Subcutaneous abdominal adipose tissue (tissue), 5 donors: ENCODE data around the gene TMA7B.

Experiments used
- H3K27ac ChIP-seq: one replicate; pipeline ENCODE4 v1.7.0; 2013; ENCODE audit warnings: low read depth, mild to moderate bottlenecking, inconsistent platforms, low read length, moderate library complexity
- H3K27me3 ChIP-seq, 5 donors: one replicate each; pipeline ENCODE4 v1.7.0; 2013; ENCODE audit warnings: low read length in 5 of 5, inconsistent platforms in 1 of 5; ENCODE audit not compliant: control insufficient read depth in 5 of 5, insufficient read depth in 4 of 5
- H3K36me3 ChIP-seq, 5 donors: one replicate each; pipeline ENCODE4 v1.7.0; 2013; ENCODE audit warnings: low read length in 5 of 5; ENCODE audit not compliant: control insufficient read depth in 5 of 5, insufficient read depth in 5 of 5
- H3K4me1 ChIP-seq, 5 donors: one replicate each; pipeline ENCODE4 v1.7.0; 2013; ENCODE audit warnings: low read length in 5 of 5, mild to moderate bottlenecking in 3 of 5, moderate library complexity in 1 of 5; ENCODE audit not compliant: control insufficient read depth in 5 of 5, insufficient read depth in 5 of 5
- H3K4me3 ChIP-seq, 5 donors: one replicate each; pipeline ENCODE4 v1.7.0; 2013; ENCODE audit warnings: low read length in 5 of 5, low read depth in 1 of 5
- H3K9ac ChIP-seq, 5 donors: one replicate each; pipeline ENCODE4 v1.7.0; 2013; ENCODE audit warnings: low read length in 5 of 5, mild to moderate bottlenecking in 4 of 5, moderate library complexity in 3 of 5
- H3K9me3 ChIP-seq, 5 donors: one replicate each; pipeline ENCODE4 v1.7.0; 2013; ENCODE audit warnings: low read length in 5 of 5; ENCODE audit not compliant: control insufficient read depth in 5 of 5
- donor health status: healthy.
- donor health status: healthy.
- donor health status: healthy.
- donor health status: healthy.
- donor health status: healthy.

The TMA7B gene

GRCh38 chr22:39959640-39960447 is at the start of gene TMA7B:
TMA7B (plus strand) TSS chr22:39960397; CDS start chr22:39964375, 3,978 bp downstream.
- no peaks in the 10 kb centered on the region for H3K27me3 ChIP-seq
- H3K36me3 ChIP-seq = no peaks in the 10 kb centered on the region
- no peaks in the 10 kb centered on the region for H3K9me3 ChIP-seq
- H3K9ac ChIP-seq = no peak within 1 kb of the TSS
- peak within 1 kb of the TSS in 1 of 5 donors; percentile 11 for H3K4me3 ChIP-seq
- no peak within 1 kb of the TSS for H3K27ac ChIP-seq
- peaks cover 0 to 36% (median 11%) of the 10 kb centered on the region in 5 donors for H3K4me1 ChIP-seq

- Histone ChIP-seq H3K9ac (no peak overlapping the region), H3K9me3 (no peaks in the 10 kb centered on the region), H3K27ac (no peak overlapping the region), H3K36me3 (no peaks in the 10 kb centered on the region), H3K4me3 (no peak overlapping the region), H3K27me3 (no peaks in the 10 kb centered on the region), H3K4me1 (no peaks in the 10 kb centered on the region)
Measured at GRCh38 chr22:39910876-39911613, 49.2 kb upstream of the TMA7B start.

GRCh38 chr22:39913321-39913720 is 46.9 kb upstream of the TMA7B start:
- Histone ChIP-seq H3K9ac (no peak overlapping the region), H3K4me1 (peaks cover 0 to 13% (median 8%) of the 10 kb centered on the region in 5 donors), H3K9me3 (no peaks in the 10 kb centered on the region), H3K27me3 (no peaks in the 10 kb centered on the region), H3K36me3 (no peaks in the 10 kb centered on the region), H3K4me3 (no peak overlapping the region), H3K27ac (no peak overlapping the region)

- Histone ChIP-seq H3K4me3 (no peak overlapping the region), H3K27me3 (no peaks in the 10 kb centered on the region), H3K9me3 (no peaks in the 10 kb centered on the region), H3K4me1 (peaks cover 0 to 16% (median 8%) of the 10 kb centered on the region in 5 donors), H3K36me3 (no peaks in the 10 kb centered on the region), H3K27ac (no peak overlapping the region), H3K9ac (no peak overlapping the region)
Measured at GRCh38 chr22:39913886-39914285, 46.3 kb upstream of the TMA7B start.

GRCh38 chr22:39914584-39914983 is 45.6 kb upstream of the TMA7B start:
- H3K4me3 ChIP-seq = no peak overlapping the region
- H3K27ac ChIP-seq = no peak overlapping the region
- no peaks in the 10 kb centered on the region for H3K36me3 ChIP-seq
- no peaks in the 10 kb centered on the region for H3K27me3 ChIP-seq
- no peak overlapping the region for H3K9ac ChIP-seq
- H3K4me1 ChIP-seq = peaks cover 0 to 16% (median 8%) of the 10 kb centered on the region in 5 donors
- H3K9me3 ChIP-seq = no peaks in the 10 kb centered on the region

- Histone ChIP-seq H3K27me3 (no peaks in the 10 kb centered on the region), H3K27ac (no peak overlapping the region), H3K9me3 (no peaks in the 10 kb centered on the region), H3K36me3 (no peaks in the 10 kb centered on the region), H3K4me3 (no peak overlapping the region), H3K4me1 (peaks cover 0 to 16% (median 8%) of the 10 kb centered on the region in 5 donors), H3K9ac (no peak overlapping the region)
Measured at GRCh38 chr22:39915295-39915726, 44.9 kb upstream of the TMA7B start.

- Histone ChIP-seq H3K27ac (no peak overlapping the region), H3K27me3 (no peaks in the 10 kb centered on the region), H3K9me3 (no peaks in the 10 kb centered on the region), H3K36me3 (no peaks in the 10 kb centered on the region), H3K9ac (no peak overlapping the region), H3K4me1 (peaks cover 0 to 16% (median 8%) of the 10 kb centered on the region in 5 donors), H3K4me3 (no peak overlapping the region)
Measured at GRCh38 chr22:39916496-39916895, 43.7 kb upstream of the TMA7B start.

GRCh38 chr22:39917197-39917643 is 43.0 kb upstream of the TMA7B start:
- H3K27ac ChIP-seq = no peak overlapping the region
- no peaks in the 10 kb centered on the region for H3K36me3 ChIP-seq
- peaks cover 0 to 16% (median 8%) of the 10 kb centered on the region in 5 donors for H3K4me1 ChIP-seq
- H3K9me3 ChIP-seq = no peaks in the 10 kb centered on the region
- no peak overlapping the region for H3K9ac ChIP-seq
- H3K4me3 ChIP-seq = no peak overlapping the region
- no peaks in the 10 kb centered on the region for H3K27me3 ChIP-seq

- Histone ChIP-seq H3K4me3 (no peak overlapping the region), H3K4me1 (peaks cover 0 to 16% (median 8%) of the 10 kb centered on the region in 5 donors), H3K27me3 (no peaks in the 10 kb centered on the region), H3K36me3 (no peaks in the 10 kb centered on the region), H3K27ac (no peak overlapping the region), H3K9me3 (no peaks in the 10 kb centered on the region), H3K9ac (no peak overlapping the region)
Measured at GRCh38 chr22:39917776-39918495, 42.3 kb upstream of the TMA7B start.
